HCT116 (cell line): ENCODE measurements around the gene MFSD6. TPM values are rescaled to one million over a fixed set of nuclear protein-coding genes. Genes with fewer than 3 reads are reported as not detected.

ENCODE experiments used
- ATAC-seq: fragments of 200-7000 bp; cut with Tn5 transposase; 2 replicates; pipeline ENCODE4 v1.9.1; 2020; ENCODE audit warnings: mild to moderate bottlenecking, moderate library complexity
- BruUV-seq: library from RNA; stranded (reverse); fragments of 400-500 nt; replicated peaks from 2 replicates; lab custom pipeline; 2021; lab: Mats Ljungman, UMichigan
- CTCF ChIA-PET: fragments of 300-600 bp; sonication (Branson Sonifier 250); formaldehyde crosslinking; loops from one replicate; lab custom pipeline; 2021; ENCODE audit warnings: antibody characterized with exemption; lab: Charles Lee
- POLR2A ChIA-PET: fragments of 300-600, 350-600 bp; sonication (Branson Sonifier 250); formaldehyde crosslinking; loops from one replicate; lab custom pipeline; 2021; ENCODE audit warnings: antibody characterized with exemption; lab: Charles Lee
- RAD21 ChIA-PET, 2 experiments: fragments of 300-600 bp; sonication (Branson Sonifier 250); formaldehyde crosslinking; loops; one replicate each; lab custom pipeline; 2023; ENCODE audit warnings: low total read pairs in 2 of 2; ENCODE audit not compliant: uncharacterized antibody in 2 of 2, unreplicated experiment in 2 of 2, low non-redundant PET in 1 of 2; lab: Charles Lee
- DNase-seq: peaks from one replicate; pipeline ENCODE4 v3.0.0-alpha.2; 2010; ENCODE audit warnings: low read depth, low spot score
- H2AFZ ChIP-seq: fragments of 200-600 bp; shearing (Covaris generic), sonication (generic); 2 replicates; pipeline ENCODE4 v1.6.1; 2017; ENCODE audit warnings: low read depth, mixed run types, mixed read lengths, antibody characterized with exemption, low read length; ENCODE audit not compliant: poor library complexity, severe bottlenecking
- H3K27ac ChIP-seq: 2 replicates; pipeline ENCODE4 v1.5.1; 2012; ENCODE audit warnings: low read depth, low read length
- H3K27me3 ChIP-seq: fragments of 200-600 bp; sonication (generic); 2 replicates; pipeline ENCODE4 v1.6.1; 2016; ENCODE audit warnings: mixed run types, low read length, mixed read lengths; ENCODE audit not compliant: insufficient read depth
- H3K36me3 ChIP-seq, 2 experiments: fragments of 200-500 bp in 1 of 2; fragments of 200-600 bp in 1 of 2; sonication (Bioruptor generic) in 1 of 2; sonication (generic) in 1 of 2; 2 replicates each; pipeline versions ENCODE4 v1.5.1 to v1.6.1; 2014 to 2016; ENCODE audit warnings: low read length in 2 of 2, inconsistent platforms in 1 of 2, mixed read lengths in 1 of 2, mixed run types in 1 of 2; ENCODE audit not compliant: insufficient read depth in 2 of 2, control insufficient read depth in 1 of 2
- H3K4me1 ChIP-seq, 2 experiments: fragments of 200-600 bp in 1 of 2; sonication (generic) in 1 of 2; 2 replicates each; pipeline versions ENCODE4 v1.5.1 to v1.6.1; 2012 to 2017; ENCODE audit warnings: low read length in 2 of 2, inconsistent platforms in 1 of 2, mild to moderate bottlenecking in 1 of 2, mixed read lengths in 1 of 2, mixed run types in 1 of 2, moderate library complexity in 1 of 2; ENCODE audit not compliant: insufficient read depth in 2 of 2, control insufficient read depth in 1 of 2
- H3K4me2 ChIP-seq: fragments of 200-600 bp; sonication (generic); 2 replicates; pipeline ENCODE4 v1.6.1; 2017; ENCODE audit warnings: mixed run types, low read length, mixed read lengths
- H3K4me3 ChIP-seq, 2 experiments: fragments of 200-600 bp in 1 of 2; sonication (generic) in 1 of 2; replicated peaks in 1 of 2; 2 replicates each; pipeline ENCODE4 v1.5.1; 2011 to 2016; ENCODE audit warnings: low read length in 2 of 2, control low read depth in 1 of 2, low read depth in 1 of 2, mild to moderate bottlenecking in 1 of 2, mixed read lengths in 1 of 2, mixed run types in 1 of 2
- H3K79me2 ChIP-seq: fragments of 200-600 bp; sonication (generic); 2 replicates; pipeline ENCODE4 v1.6.1; 2017; ENCODE audit warnings: mild to moderate bottlenecking, mixed run types, low read length, moderate library complexity, mixed read lengths; ENCODE audit not compliant: insufficient read depth
- H3K9ac ChIP-seq: fragments of 200-600 bp; sonication (generic); 2 replicates; pipeline ENCODE4 v1.6.1; 2016; ENCODE audit warnings: low read length, mixed read lengths
- H3K9me2 ChIP-seq: fragments of 200-600 bp; sonication (generic), shearing (Covaris generic); 2 replicates; pipeline ENCODE4 v1.6.1; 2017; ENCODE audit warnings: mixed run types, mild to moderate bottlenecking, moderate library complexity; ENCODE audit not compliant: insufficient read depth
- H3K9me3 ChIP-seq, 2 experiments: fragments of 200-500 bp in 1 of 2; fragments of 200-600 bp in 1 of 2; sonication (Bioruptor generic) in 1 of 2; sonication (generic) in 1 of 2; 2 replicates each; pipeline ENCODE4 v1.6.1; 2014 to 2017; ENCODE audit warnings: low read length in 2 of 2, mixed read lengths in 2 of 2, inconsistent platforms in 1 of 2, low read depth in 1 of 2, mild to moderate bottlenecking in 1 of 2, mixed run types in 1 of 2, moderate library complexity in 1 of 2; ENCODE audit not compliant: control insufficient read depth in 1 of 2, insufficient read depth in 1 of 2
- H4K20me1 ChIP-seq: fragments of 200-600 bp; sonication (generic), shearing (Covaris generic); 2 replicates; pipeline ENCODE4 v1.6.1; 2017; ENCODE audit warnings: mixed run types, mild to moderate bottlenecking, moderate library complexity; ENCODE audit not compliant: insufficient read depth
- CEBPB ChIP-seq: IDR thresholded peaks from 2 replicates; pipeline ENCODE4 v1.6.1; 2012; ENCODE audit warnings: low read depth
- CTCF ChIP-seq, 3 experiments: fragments of 200-600 bp in 1 of 3; sonication (generic) in 1 of 3; IDR thresholded peaks in 2 of 3; conservative IDR thresholded peaks in 1 of 3; 2 replicates each; pipeline ENCODE4 v1.5.1; 2012 to 2017; ENCODE audit warnings: low read depth in 2 of 3, low read length in 2 of 3, antibody characterized with exemption in 1 of 3, borderline replicate concordance in 1 of 3, control low read depth in 1 of 3, mild to moderate bottlenecking in 1 of 3, mixed read lengths in 1 of 3, mixed run types in 1 of 3, moderate library complexity in 1 of 3; ENCODE audit not compliant: insufficient read depth in 1 of 3
- EGR1 ChIP-seq: IDR thresholded peaks from 2 replicates; pipeline ENCODE4 v1.6.1; 2012; ENCODE audit warnings: low read depth
- EZH2phosphoT487 ChIP-seq: fragments of 200-600 bp; IDR thresholded peaks from 2 replicates; pipeline ENCODE4 v1.6.1; 2018; ENCODE audit warnings: antibody characterized with exemption, borderline replicate concordance
- RAD21 ChIP-seq: IDR thresholded peaks from 2 replicates; pipeline ENCODE4 v1.6.1; 2012; ENCODE audit warnings: low read depth, mild to moderate bottlenecking
- SP1 ChIP-seq: IDR thresholded peaks from 2 replicates; pipeline ENCODE4 v1.6.1; 2012; ENCODE audit warnings: low read depth
- SRF ChIP-seq: IDR thresholded peaks from 2 replicates; pipeline ENCODE4 v1.6.1; 2012; ENCODE audit warnings: low read depth
- YY1 ChIP-seq: IDR thresholded peaks from 2 replicates; pipeline ENCODE4 v1.6.1; 2011; ENCODE audit warnings: low read length, low read depth, moderate library complexity, mild to moderate bottlenecking; ENCODE audit not compliant: insufficient replicate concordance; ENCODE audit errors: extremely low read depth
- ZNF274 ChIP-seq: fragments of 200-500 bp; sonication (Bioruptor generic); IDR thresholded peaks from 2 replicates; pipeline ENCODE4 v1.6.1; 2014; ENCODE audit warnings: mild to moderate bottlenecking, low read depth, low read length, inconsistent platforms
- intact Hi-C: fragments of 100-400 bp; cut with micrococcal nuclease; formaldehyde crosslinking; loops from 2 replicates; pipeline ENCODE4 v1.10.0; 2022
- total RNA-seq: library from RNA; stranded (reverse); gene quantifications from one replicate; pipeline ENCODE4 v1.2.1, GENCODE V29; 2021; ENCODE audit not compliant: unreplicated experiment

Gene MFSD6
- total RNA-seq, 1 experiment from 2014 or later, result 18.6 TPM

GRCh38 chr2:190519975-190520767, 112.0 kb downstream of the MFSD6 start (continued):
- TF ChIP-seq CTCF (IDR thresholded peaks at IDR 0.05 in 2 of 3, conservative IDR thresholded peaks at IDR 0.05 in 1 of 3; ENCODE audit: borderline replicate concordance in 1 of 3, insufficient read depth in 1 of 3, low read depth in 2 of 3, low read length in 2 of 3) (no peak), CEBPB (no peak), RAD21 (no peak), SP1 (no peak)

- Histone ChIP-seq H4K20me1 (no peaks in the 10 kb centered on the region), H3K27me3 (no peaks in the 10 kb centered on the region), H3K4me2 (no peak overlapping the region), H3K9ac (no peak overlapping the region), H3K27ac (no peak overlapping the region), H3K4me3 (no peak overlapping the region), H3K9me3 (no peaks in the 10 kb centered on the region), H2AFZ (no peak overlapping the region), H3K36me3 (no peaks in the 10 kb centered on the region), H3K9me2 (no peaks in the 10 kb centered on the region), H3K4me1 (peaks cover 0 to 2% of the 10 kb centered on the region in 2 experiments; a peak in 1 of 4 replicates), H3K79me2 (no peaks in the 10 kb centered on the region)
- RAD21 ChIA-PET, result no interaction called here
- CTCF ChIA-PET, result no interaction called here
- intact Hi-C loops, result no loop called here
- ATAC-seq (no peak), DNase-seq (no peak)
- no TSS peak for BruUV-seq
- POLR2A ChIA-PET, result no interaction called here
- TF ChIP-seq EGR1 (no peak), CEBPB (no peak), EZH2phosphoT487 (no peak), SRF (no peak), ZNF274 (no peak), RAD21 (no peak), CTCF (IDR thresholded peaks at IDR 0.05 in 2 of 3, conservative IDR thresholded peaks at IDR 0.05 in 1 of 3; ENCODE audit: borderline replicate concordance in 1 of 3, insufficient read depth in 1 of 3, low read depth in 2 of 3, low read length in 2 of 3) (no peak), YY1 (no peak)
Measured at GRCh38 chr2:190524928-190525327, 116.8 kb downstream of the MFSD6 start.
